Measurements from ENCODE around the gene ADGRF5.

ADGRF5 gene

GRCh38 chr6:46832816-46833215 lies 88.9 kb downstream of the ADGRF5 start:
- TF ChIP-seq CTCF (IDR thresholded peaks at IDR 0.05) = no peak
- no peaks in the 10 kb centered on the region for H3K9me3 ChIP-seq
- H3K4me3 ChIP-seq (ENCODE audit: low read depth in 1 of 2, low read length in 1 of 2) = no peak overlapping the region
- H3K27ac ChIP-seq = no peak overlapping the region
- H3K36me3 ChIP-seq = no peaks in the 10 kb centered on the region
- no peaks in the 10 kb centered on the region for H3K27me3 ChIP-seq
- no peaks in the 10 kb centered on the region for H3K4me1 ChIP-seq (ENCODE audit: control insufficient read depth in 1 of 2, insufficient read depth in 1 of 2, low read depth in 1 of 2, low read length in 1 of 2)

- Histone ChIP-seq H3K36me3 (no peaks in the 10 kb centered on the region), H3K27me3 (no peaks in the 10 kb centered on the region), H3K9me3 (no peaks in the 10 kb centered on the region), H3K4me1 (ENCODE audit: control insufficient read depth in 1 of 2, insufficient read depth in 1 of 2, low read depth in 1 of 2, low read length in 1 of 2) (no peaks in the 10 kb centered on the region), H3K27ac (no peak overlapping the region), H3K4me3 (ENCODE audit: low read depth in 1 of 2, low read length in 1 of 2) (no peak overlapping the region)
- no peak for TF ChIP-seq CTCF (IDR thresholded peaks at IDR 0.05)
These were observed 92.8 kb downstream of the ADGRF5 start for GRCh38 chr6:46828939-46829338.

GRCh38 chr6:46821458-46821881 lies 100.3 kb downstream of the ADGRF5 start:
- peaks cover 0 to 17% of the 10 kb centered on the region in 2 experiments for H3K4me1 ChIP-seq (ENCODE audit: control insufficient read depth in 1 of 2, insufficient read depth in 1 of 2, low read depth in 1 of 2, low read length in 1 of 2)
- no peak overlapping the region for H3K4me3 ChIP-seq (ENCODE audit: low read depth in 1 of 2, low read length in 1 of 2)
- TF ChIP-seq CTCF (IDR thresholded peaks at IDR 0.05) = no peak
- H3K27me3 ChIP-seq = no peaks in the 10 kb centered on the region
- H3K27ac ChIP-seq = peak overlapping the region; percentile 39
- H3K9me3 ChIP-seq = no peaks in the 10 kb centered on the region
- H3K36me3 ChIP-seq = no peaks in the 10 kb centered on the region

GRCh38 chr6:46819561-46819960 lies 102.2 kb downstream of the ADGRF5 start:
- Histone ChIP-seq H3K27ac (no peak overlapping the region), H3K9me3 (no peaks in the 10 kb centered on the region), H3K36me3 (no peaks in the 10 kb centered on the region), H3K4me3 (ENCODE audit: low read depth in 1 of 2, low read length in 1 of 2) (no peak overlapping the region), H3K27me3 (no peaks in the 10 kb centered on the region), H3K4me1 (ENCODE audit: control insufficient read depth in 1 of 2, insufficient read depth in 1 of 2, low read depth in 1 of 2, low read length in 1 of 2) (peaks cover 0 to 17% of the 10 kb centered on the region in 2 experiments)
- TF ChIP-seq CTCF (IDR thresholded peaks at IDR 0.05) = no peak

GRCh38 chr6:46816626-46817025 lies 105.1 kb downstream of the ADGRF5 start:
- Histone ChIP-seq H3K27ac (no peak overlapping the region), H3K36me3 (no peaks in the 10 kb centered on the region), H3K4me1 (ENCODE audit: control insufficient read depth in 1 of 2, insufficient read depth in 1 of 2, low read depth in 1 of 2, low read length in 1 of 2) (peaks cover 0 to 7% of the 10 kb centered on the region in 2 experiments), H3K4me3 (ENCODE audit: low read depth in 1 of 2, low read length in 1 of 2) (no peak overlapping the region), H3K9me3 (no peaks in the 10 kb centered on the region), H3K27me3 (no peaks in the 10 kb centered on the region)
- TF ChIP-seq CTCF (IDR thresholded peaks at IDR 0.05) = no peak

- H3K4me1 ChIP-seq (ENCODE audit: control insufficient read depth in 1 of 2, insufficient read depth in 1 of 2, low read depth in 1 of 2, low read length in 1 of 2) = no peaks in the 10 kb centered on the region
- no peak overlapping the region for H3K27ac ChIP-seq
- no peaks in the 10 kb centered on the region for H3K27me3 ChIP-seq
- H3K9me3 ChIP-seq = no peaks in the 10 kb centered on the region
- TF ChIP-seq CTCF (IDR thresholded peaks at IDR 0.05) = no peak
- no peak overlapping the region for H3K4me3 ChIP-seq (ENCODE audit: low read depth in 1 of 2, low read length in 1 of 2)
- H3K36me3 ChIP-seq = no peaks in the 10 kb centered on the region
These were observed 106.6 kb downstream of the ADGRF5 start for GRCh38 chr6:46815130-46815529.

All from neutrophil (primary cell).